Liver (tissue), 9 donors: ENCODE results near the gene ZNF429. TPM values are rescaled to one million over a fixed set of nuclear protein-coding genes. Genes with fewer than 3 reads are reported as not detected.

ENCODE experiments used
- DNase-seq: peaks from one replicate; pipeline ENCODE4 v3.0.0-alpha.2; 2017; ENCODE audit warnings: low spot score
- H3K27ac ChIP-seq, 2 donors: one replicate each; pipeline ENCODE4 v1.7.0; 2013; ENCODE audit warnings: inconsistent platforms in 2 of 2, low read length in 2 of 2, control low read depth in 1 of 2, low read depth in 1 of 2, mild to moderate bottlenecking in 1 of 2
- H3K27me3 ChIP-seq, 4 donors: one replicate each; pipeline versions ENCODE4 v1.6.1 to v1.7.0; 2013; ENCODE audit warnings: low read length in 3 of 4, inconsistent platforms in 1 of 4, mild to moderate bottlenecking in 1 of 4, moderate library complexity in 1 of 4; ENCODE audit not compliant: control insufficient read depth in 4 of 4, insufficient read depth in 4 of 4
- H3K36me3 ChIP-seq, 4 donors: one replicate each; pipeline versions ENCODE4 v1.6.1 to v1.7.0; 2013; ENCODE audit warnings: low read length in 3 of 4, mild to moderate bottlenecking in 3 of 4, low read depth in 1 of 4, moderate library complexity in 1 of 4; ENCODE audit not compliant: control insufficient read depth in 4 of 4, insufficient read depth in 3 of 4
- H3K4me1 ChIP-seq, 4 donors: one replicate each; pipeline versions ENCODE4 v1.6.1 to v1.7.0; 2013; ENCODE audit warnings: low read length in 3 of 4, mild to moderate bottlenecking in 3 of 4, moderate library complexity in 1 of 4; ENCODE audit not compliant: control insufficient read depth in 4 of 4, insufficient read depth in 4 of 4
- H3K4me3 ChIP-seq, 3 donors: one replicate each; pipeline versions ENCODE4 v1.6.1 to v1.7.0; 2013; ENCODE audit warnings: low read length in 3 of 3, control low read depth in 1 of 3, low read depth in 1 of 3, mild to moderate bottlenecking in 1 of 3
- H3K9ac ChIP-seq, 2 donors: one replicate each; pipeline ENCODE4 v1.7.0; 2013; ENCODE audit warnings: low read length in 2 of 2, mild to moderate bottlenecking in 2 of 2, moderate library complexity in 2 of 2, control low read depth in 1 of 2, low read depth in 1 of 2
- H3K9me3 ChIP-seq, 4 donors: one replicate each; pipeline versions ENCODE4 v1.6.1 to v1.7.0; 2013; ENCODE audit warnings: low read length in 3 of 4; ENCODE audit not compliant: control insufficient read depth in 4 of 4
- ATF3 ChIP-seq: IDR thresholded peaks from 2 replicates; pipeline ENCODE4 v1.6.1; 2016; ENCODE audit warnings: antibody characterized with exemption
- CTCF ChIP-seq: fragments of 150-350 bp; IDR thresholded peaks from 2 replicates; pipeline ENCODE4 v1.5.1; 2017; ENCODE audit warnings: improper control_type of control experiment, low read depth, low read length; ENCODE audit not compliant: missing input control
- EGR1 ChIP-seq, 2 donors: IDR thresholded peaks; 2 replicates each; pipeline ENCODE4 v1.6.1; 2016 to 2018; ENCODE audit warnings: antibody characterized with exemption in 2 of 2, low read depth in 2 of 2
- FOXA1 ChIP-seq: IDR thresholded peaks from 2 replicates; pipeline ENCODE4 v1.6.1; 2016; ENCODE audit warnings: antibody characterized with exemption
- FOXA2 ChIP-seq: IDR thresholded peaks from 2 replicates; pipeline ENCODE4 v1.6.1; 2016; ENCODE audit warnings: antibody characterized with exemption
- GABPA ChIP-seq, 2 donors: IDR thresholded peaks in 1 of 2; conservative IDR thresholded peaks in 1 of 2; 2 replicates each; pipeline ENCODE4 v1.6.1; 2016; ENCODE audit warnings: antibody characterized with exemption in 2 of 2, mild to moderate bottlenecking in 1 of 2, moderate library complexity in 1 of 2
- HNF4A ChIP-seq, 2 donors: conservative IDR thresholded peaks; 2 replicates each; pipeline ENCODE4 v1.6.1; 2016; ENCODE audit warnings: antibody characterized with exemption in 2 of 2, mild to moderate bottlenecking in 2 of 2
- HNF4G ChIP-seq: IDR thresholded peaks from 2 replicates; pipeline ENCODE4 v1.6.1; 2016; ENCODE audit warnings: antibody characterized with exemption
- JUND ChIP-seq, 2 donors: IDR thresholded peaks; 2 replicates each; pipeline ENCODE4 v1.6.1; 2016; ENCODE audit warnings: antibody characterized with exemption in 2 of 2
- MAX ChIP-seq: IDR thresholded peaks from 2 replicates; pipeline ENCODE4 v1.6.1; 2016; ENCODE audit warnings: antibody characterized with exemption
- RAD21 ChIP-seq, 2 donors: IDR thresholded peaks; 2 replicates each; pipeline ENCODE4 v1.6.1; 2016; ENCODE audit warnings: antibody characterized with exemption in 2 of 2, mild to moderate bottlenecking in 2 of 2
- REST ChIP-seq: IDR thresholded peaks from 2 replicates; pipeline ENCODE4 v1.6.1; 2016; ENCODE audit warnings: antibody characterized with exemption, mild to moderate bottlenecking
- RXRA ChIP-seq, 2 donors: IDR thresholded peaks; 2 replicates each; pipeline ENCODE4 v1.6.1; 2017 to 2018; ENCODE audit warnings: antibody characterized with exemption in 2 of 2, mild to moderate bottlenecking in 1 of 2
- SP1 ChIP-seq: IDR thresholded peaks from 2 replicates; pipeline ENCODE4 v1.6.1; 2018; ENCODE audit warnings: antibody characterized with exemption, mild to moderate bottlenecking
- TAF1 ChIP-seq: conservative IDR thresholded peaks from 2 replicates; pipeline ENCODE4 v1.6.1; 2016; ENCODE audit warnings: antibody characterized with exemption, mild to moderate bottlenecking
- YY1 ChIP-seq: IDR thresholded peaks from 2 replicates; pipeline ENCODE4 v1.6.1; 2016; ENCODE audit warnings: antibody characterized with exemption, mild to moderate bottlenecking
- ZBTB33 ChIP-seq: IDR thresholded peaks from 2 replicates; pipeline ENCODE4 v1.6.1; 2016; ENCODE audit warnings: antibody characterized with exemption
- WGBS: extraction: QIAGEN DNeasy Blood & Tissue Kit; methylation state at CpG from one replicate; pipeline ENCODE4 v1.1.7; 2013; 5-methylcytosine and 5-hydroxymethylcytosine counted together
- polyA plus RNA-seq, 2 donors: library from polyadenylated mRNA; stranded (reverse) in 1 of 2; unstranded in 1 of 2; fragments of 200-250 nt in 1 of 2; fragments of >200 nt in 1 of 2; fragmentation: Nextera tagmentation in 1 of 2; extraction: Ambion mirVana in 1 of 2; gene quantifications; one replicate each; pipeline versions ENCODE4 v1.2.1 to v1.2.3, GENCODE V29; 2013 to 2015
- total RNA-seq, 2 donors: library from RNA; depleted of rRNA; stranded (reverse); fragments of >200 nt; gene quantifications; one replicate each; pipeline ENCODE4 v1.2.3, GENCODE V29; 2014
- donor health status: healthy.
- donor health status: healthy.
- donor health status: healthy.
- donor health status: healthy.
- donor health status: healthy.

ZNF429 gene
- total and polyA plus RNA-seq, 4 donors = 4.0 to 10.1 (median 8.4) TPM

- no peak overlapping the region for H3K4me3 ChIP-seq
Observed at GRCh38 chr19:21483589-21484170, 21.7 kb upstream of the ZNF429 start.

More at GRCh38 chr19:21483589-21484170, 21.7 kb upstream of the ZNF429 start:
- no peak overlapping the region for H3K27ac ChIP-seq
- H3K9ac ChIP-seq = no peak overlapping the region
- DNase-seq = peak; percentile 79
- 75% methylated on average over 43 of the region's 43 CpGs for WGBS
- no peaks in the 10 kb centered on the region for H3K36me3 ChIP-seq
- TF ChIP-seq GABPA (IDR thresholded peaks at IDR 0.05 in 1 of 2, conservative IDR thresholded peaks at IDR 0.05 in 1 of 2) (no peak), FOXA1 (no peak), CTCF (peak; percentile 65), RXRA (IDR thresholded peaks at IDR 0.05) (no peak), YY1 (no peak), SP1 (no peak), FOXA2 (no peak), HNF4G (no peak), RAD21 (IDR thresholded peaks at IDR 0.05) (peak; percentile 47 to 74), EGR1 (IDR thresholded peaks at IDR 0.05; ENCODE audit: low read depth in 2 of 2) (no peak), MAX (no peak), REST (no peak), TAF1 (no peak), ZBTB33 (no peak), HNF4A (conservative IDR thresholded peaks at IDR 0.05) (no peak), JUND (IDR thresholded peaks at IDR 0.05) (no peak), ATF3 (no peak)
- peaks cover 0 to 12% (median 6%) of the 10 kb centered on the region in 4 donors for H3K9me3 ChIP-seq
- H3K27me3 ChIP-seq = no peaks in the 10 kb centered on the region
- no peaks in the 10 kb centered on the region for H3K4me1 ChIP-seq
